ENCODE measurements around the gene ERCC6L.
A peak's percentile ranks its signal among the peaks of the same experiment; 100 is the strongest.

Gene ERCC6L

GRCh38 chrX:72203421-72203820, 35.4 kb downstream of the ERCC6L start:
- H3K4me3 ChIP-seq (ENCODE audit: low read depth, low read length) = no peak overlapping the region
- in situ Hi-C loops (cut with HindIII; ENCODE audit: low sequenced_read_pairs) = no loop called here
- no peak for TF ChIP-seq CTCF (IDR thresholded peaks at IDR 0.05; ENCODE audit: low read depth, low read length)
- no peak for DNase-seq (ENCODE audit: low read depth, low spot score)

GRCh38 chrX:72202792-72203401, 35.9 kb downstream of the ERCC6L start:
- no peak for DNase-seq (ENCODE audit: low read depth, low spot score)
- in situ Hi-C loops (cut with HindIII; ENCODE audit: low sequenced_read_pairs) = no loop called here
- TF ChIP-seq CTCF (IDR thresholded peaks at IDR 0.05; ENCODE audit: low read depth, low read length) = no peak
- no peak overlapping the region for H3K4me3 ChIP-seq (ENCODE audit: low read depth, low read length)

GRCh38 chrX:72201836-72202536, 36.8 kb downstream of the ERCC6L start:
- no peak overlapping the region for H3K4me3 ChIP-seq (ENCODE audit: low read depth, low read length)
- in situ Hi-C loops (cut with HindIII; ENCODE audit: low sequenced_read_pairs) = no loop called here
- TF ChIP-seq CTCF (IDR thresholded peaks at IDR 0.05; ENCODE audit: low read depth, low read length) = no peak
- peak; percentile 83 for DNase-seq (ENCODE audit: low read depth, low spot score)

- H3K4me3 ChIP-seq (ENCODE audit: low read depth, low read length) = no peak overlapping the region
- no peak for DNase-seq (ENCODE audit: low read depth, low spot score)
- no peak for TF ChIP-seq CTCF (IDR thresholded peaks at IDR 0.05; ENCODE audit: low read depth, low read length)
- in situ Hi-C loops (cut with HindIII; ENCODE audit: low sequenced_read_pairs) = no loop called here
Observed at GRCh38 chrX:72182924-72183323, 55.9 kb downstream of the ERCC6L start.

DNA sequence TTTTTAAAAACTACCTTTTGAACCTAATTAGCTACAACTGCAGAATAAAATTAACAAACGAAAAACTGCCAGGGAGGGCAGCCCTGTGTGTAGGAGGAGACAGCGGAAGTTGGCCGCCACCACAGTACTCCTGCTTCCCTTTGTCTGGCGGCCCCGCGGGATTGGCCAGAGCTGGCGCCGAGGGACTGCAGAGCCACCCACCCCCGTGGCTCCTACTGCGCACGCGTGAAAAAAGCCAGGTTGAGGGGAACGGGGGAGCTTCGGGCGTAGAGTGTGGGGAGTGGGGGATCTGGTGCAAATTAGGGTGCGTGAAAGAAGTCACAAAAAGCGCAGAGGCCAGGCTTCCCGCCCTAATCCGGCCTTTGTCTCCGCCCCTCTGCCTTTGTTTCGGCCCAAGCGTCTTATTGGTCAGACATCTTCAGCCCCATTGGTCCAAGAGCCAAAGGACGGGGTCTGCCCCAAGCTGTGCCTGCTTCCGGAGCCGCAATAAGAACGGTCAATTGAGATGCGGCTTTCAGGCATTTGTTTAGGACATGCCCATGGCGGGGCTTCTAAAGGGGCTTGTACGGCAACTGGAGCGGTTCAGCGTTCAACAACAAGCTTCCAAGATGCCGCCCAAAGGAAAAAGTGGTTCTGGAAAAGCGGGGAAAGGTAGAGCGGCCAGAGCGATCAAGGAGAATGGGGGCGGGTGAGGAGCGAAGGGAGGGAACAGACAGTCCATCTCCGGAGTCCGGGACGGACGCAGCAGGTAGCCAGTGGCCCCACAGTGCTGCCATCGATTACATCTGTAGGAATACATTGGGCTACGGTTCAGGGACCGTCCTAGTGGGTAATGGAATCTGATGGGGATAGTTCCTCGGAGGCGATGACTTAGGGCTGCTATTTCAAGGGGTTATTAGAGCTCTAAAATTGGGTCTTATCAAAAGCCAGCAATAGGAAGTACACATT, 57.4 kb downstream of the ERCC6L start, which contains the start of gene PIN4:
TSS of gene PIN4 (plus strand) at position 580 of the 948 bp plus-strand sequence. CDS start at position 609, 29 bp downstream.
- peak; percentile 98 for DNase-seq (ENCODE audit: low read depth, low spot score)
- no peak for TF ChIP-seq CTCF (IDR thresholded peaks at IDR 0.05; ENCODE audit: low read depth, low read length)
- in situ Hi-C loops (cut with HindIII; ENCODE audit: low sequenced_read_pairs) = no loop called here
- peak within 1 kb of the TSS; percentile 91 for H3K4me3 ChIP-seq (ENCODE audit: low read depth, low read length)

DNA sequence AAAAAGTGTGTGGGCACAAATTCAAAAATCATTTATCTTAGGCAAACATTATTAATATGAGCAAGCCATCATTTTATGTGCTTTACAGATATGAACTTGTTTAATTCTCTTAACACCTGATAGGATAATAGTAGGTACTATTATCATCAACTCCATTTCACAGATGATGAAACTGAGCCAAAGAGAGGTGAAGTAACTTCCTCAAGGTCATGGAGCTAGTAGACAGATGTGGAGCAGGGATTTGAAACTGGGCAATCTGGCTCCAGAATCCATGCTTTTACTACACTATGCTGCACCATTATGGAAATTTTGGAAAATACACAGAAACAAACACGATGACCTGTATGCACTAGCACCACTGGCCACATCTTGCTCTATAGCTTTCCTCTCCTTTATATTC, 58.3 kb downstream of the ERCC6L start:
- DNase-seq (ENCODE audit: low read depth, low spot score) = no peak
- in situ Hi-C loops (cut with HindIII; ENCODE audit: low sequenced_read_pairs) = no loop called here
- TF ChIP-seq CTCF (IDR thresholded peaks at IDR 0.05; ENCODE audit: low read depth, low read length) = no peak
- H3K4me3 ChIP-seq (ENCODE audit: low read depth, low read length) = peak overlapping the region; percentile 91

All from astrocyte of the spinal cord (primary cell).